ENCODE data around the gene CD2.

- no peak for TF ChIP-seq EZH2phosphoT487 (IDR thresholded peaks at IDR 0.05; ENCODE audit: insufficient read depth, low read depth)
- no peak for TF ChIP-seq EZH2 (IDR thresholded peaks at IDR 0.05; ENCODE audit: insufficient read depth, poor library complexity, severe bottlenecking)
These were observed 28.4 kb upstream of the CD2 start for GRCh38 chr1:116725798-116726197.

All from GM23248 (cell line).